ENCODE results near the gene BCR.
A peak's percentile ranks its signal among the peaks of the same experiment; 100 is the strongest.

The BCR gene

GRCh38 chr22:23193196-23193827 lies 13.0 kb downstream of the BCR start:
- TF ChIP-seq POLR2A (IDR thresholded peaks at IDR 0.05; ENCODE audit: extremely low read depth, insufficient read length) (no peak), MYC (IDR thresholded peaks at IDR 0.05; ENCODE audit: low read depth, low read length) (no peak), MAX (IDR thresholded peaks at IDR 0.05; ENCODE audit: low read depth, low read length) (no peak), CTCF (IDR thresholded peaks at IDR 0.05; ENCODE audit: low read depth, low read length) (no peak)
- H3K4me3 ChIP-seq (ENCODE audit: low read depth, low read length), result no peak overlapping the region
- DNase-seq (ENCODE audit: low read depth), result no peak

DNA sequence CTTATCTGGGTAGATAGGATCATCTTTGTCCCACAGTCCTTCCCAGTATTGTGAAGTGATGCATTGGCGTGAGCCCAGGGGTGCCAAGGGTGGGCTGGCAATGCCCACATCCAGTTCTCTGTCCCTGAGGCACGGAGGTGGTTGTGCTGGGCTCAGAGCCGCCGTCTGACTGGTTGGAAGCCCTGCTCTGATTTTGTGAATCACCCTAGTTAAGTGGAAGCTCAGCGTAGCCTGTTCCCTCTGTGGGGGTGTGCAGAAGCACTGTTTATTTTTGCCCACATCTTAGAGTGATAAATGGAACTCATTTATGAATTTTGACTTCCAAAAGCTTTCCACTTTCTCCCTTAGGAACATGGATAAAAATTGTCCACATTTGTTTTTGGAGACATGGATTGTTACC lies 13.6 kb downstream of the BCR start:
- no peak for DNase-seq (ENCODE audit: low read depth)
- no peak for TF ChIP-seq CTCF (IDR thresholded peaks at IDR 0.05; ENCODE audit: low read depth, low read length)
- TF ChIP-seq MYC (IDR thresholded peaks at IDR 0.05; ENCODE audit: low read depth, low read length), result no peak
- no peak for TF ChIP-seq POLR2A (IDR thresholded peaks at IDR 0.05; ENCODE audit: extremely low read depth, insufficient read length)
- TF ChIP-seq MAX (IDR thresholded peaks at IDR 0.05; ENCODE audit: low read depth, low read length), result no peak
- H3K4me3 ChIP-seq (ENCODE audit: low read depth, low read length), result no peak overlapping the region

- TF ChIP-seq POLR2A (IDR thresholded peaks at IDR 0.05; ENCODE audit: extremely low read depth, insufficient read length) (no peak), MAX (IDR thresholded peaks at IDR 0.05; ENCODE audit: low read depth, low read length) (no peak), MYC (IDR thresholded peaks at IDR 0.05; ENCODE audit: low read depth, low read length) (no peak), CTCF (IDR thresholded peaks at IDR 0.05; ENCODE audit: low read depth, low read length) (no peak)
- DNase-seq (ENCODE audit: low read depth), result no peak
- H3K4me3 ChIP-seq (ENCODE audit: low read depth, low read length), result no peak overlapping the region
Observed at GRCh38 chr22:23196165-23196564, 15.9 kb downstream of the BCR start.

DNA sequence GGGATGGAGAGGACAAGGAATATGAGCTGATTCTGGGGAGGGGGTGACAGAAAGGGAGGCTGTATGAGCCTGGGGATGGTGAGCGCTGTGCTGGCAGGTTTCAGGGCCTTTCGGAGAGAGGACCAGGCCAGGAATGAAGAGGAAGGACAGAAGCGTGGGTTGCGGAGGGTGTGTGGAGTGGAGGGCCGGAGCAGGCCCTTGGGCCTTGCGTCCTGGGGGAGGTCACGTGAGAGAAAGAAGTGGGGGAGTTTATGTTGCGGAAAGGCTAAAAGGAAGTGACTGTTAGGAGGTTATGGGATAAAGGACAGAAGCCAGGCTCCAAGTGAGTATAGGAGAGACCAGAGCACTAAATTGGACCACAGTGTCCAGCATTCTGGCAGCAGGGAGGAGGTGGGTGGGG lies 17.5 kb downstream of the BCR start:
- peak; percentile 88 for DNase-seq (ENCODE audit: low read depth)
- TF ChIP-seq MAX (IDR thresholded peaks at IDR 0.05; ENCODE audit: low read depth, low read length) (peak; percentile 84), POLR2A (IDR thresholded peaks at IDR 0.05; ENCODE audit: extremely low read depth, insufficient read length) (no peak), CTCF (IDR thresholded peaks at IDR 0.05; ENCODE audit: low read depth, low read length) (no peak), MYC (IDR thresholded peaks at IDR 0.05; ENCODE audit: low read depth, low read length) (peak; percentile 54; the same call in 1 of the 2 replicates)
- H3K4me3 ChIP-seq (ENCODE audit: low read depth, low read length), result peak overlapping the region; percentile 66

GRCh38 chr22:23199159-23199558 lies 18.9 kb downstream of the BCR start:
- TF ChIP-seq CTCF (IDR thresholded peaks at IDR 0.05; ENCODE audit: low read depth, low read length), result no peak
- TF ChIP-seq POLR2A (IDR thresholded peaks at IDR 0.05; ENCODE audit: extremely low read depth, insufficient read length), result no peak
- no peak for DNase-seq (ENCODE audit: low read depth)
- H3K4me3 ChIP-seq (ENCODE audit: low read depth, low read length), result peak overlapping the region; percentile 66

DNA sequence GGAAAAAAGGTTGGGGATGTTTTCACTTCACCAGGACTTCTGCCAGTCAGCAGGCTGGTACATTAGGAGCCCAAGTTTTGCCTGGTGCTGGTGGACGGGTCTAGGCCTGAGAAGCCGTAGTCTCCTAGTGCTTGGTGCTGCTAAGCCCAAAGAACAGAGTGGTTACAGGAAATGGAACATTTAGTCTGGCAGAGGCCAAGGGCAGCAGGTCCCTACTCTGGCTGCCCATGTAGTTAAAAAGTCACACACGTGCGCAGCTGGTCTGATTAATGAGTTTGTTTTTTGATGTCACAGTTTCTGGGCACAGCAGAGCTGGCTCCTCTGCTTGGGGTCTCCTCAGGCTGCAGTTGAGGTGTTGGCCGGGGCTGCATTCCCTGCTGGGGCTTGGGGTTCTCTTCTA lies 20.6 kb downstream of the BCR start:
- TF ChIP-seq MAX (IDR thresholded peaks at IDR 0.05; ENCODE audit: low read depth, low read length), result no peak
- TF ChIP-seq MYC (IDR thresholded peaks at IDR 0.05; ENCODE audit: low read depth, low read length), result no peak
- no peak for TF ChIP-seq POLR2A (IDR thresholded peaks at IDR 0.05; ENCODE audit: extremely low read depth, insufficient read length)
- no peak for TF ChIP-seq CTCF (IDR thresholded peaks at IDR 0.05; ENCODE audit: low read depth, low read length)
- DNase-seq (ENCODE audit: low read depth), result no peak

More for the DNA sequence above, 20.6 kb downstream of the BCR start:
- no peak overlapping the region for H3K4me3 ChIP-seq (ENCODE audit: low read depth, low read length)

All from NB4 (cell line).